ENCODE data around the gene OXTR. TPM values are rescaled to one million over a fixed set of nuclear protein-coding genes. Genes with fewer than 3 reads are reported as not detected.

Gene OXTR
- total RNA-seq, 1 donor from 2014 or later, result 2.0 TPM

DNA sequence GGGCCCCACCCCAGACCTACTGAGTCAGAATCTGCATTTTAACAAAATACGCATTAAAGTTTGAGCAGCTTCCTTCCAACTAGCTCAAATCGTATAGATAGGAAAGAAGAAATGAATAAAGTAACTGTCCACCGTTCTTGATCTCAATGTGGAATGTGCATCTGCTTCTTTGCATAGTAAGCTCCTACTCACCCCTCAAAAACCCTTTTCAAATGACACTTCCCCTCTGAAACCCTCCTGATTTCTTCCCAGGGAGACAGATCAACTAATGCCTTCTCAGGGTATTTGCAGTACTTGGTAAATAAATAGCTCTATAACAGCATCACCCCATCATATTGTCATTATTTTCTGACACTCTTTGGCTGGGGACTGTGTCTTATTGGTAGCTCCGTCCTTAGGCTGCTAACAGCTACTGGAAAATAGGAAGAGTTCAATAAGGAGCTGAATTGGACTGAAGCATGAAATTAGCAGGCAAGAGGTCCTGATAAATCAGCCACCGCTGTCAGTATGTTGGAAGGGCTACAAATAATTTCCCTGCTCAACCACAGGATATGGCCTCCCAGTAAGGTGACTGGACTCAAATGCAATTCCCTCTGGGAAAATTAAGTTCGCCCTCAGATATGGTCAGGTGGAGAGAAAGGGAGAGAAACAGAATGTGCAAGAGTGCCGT, 10.2 kb downstream of the OXTR start:
- H3K4me3 Mint-ChIP-seq, result no peak overlapping the region
- DNase-seq, result no peak
- no peak for TF ChIP-seq CTCF (IDR thresholded peaks at IDR 0.05)
- no peaks in the 10 kb centered on the region for H3K36me3 Mint-ChIP-seq (ENCODE audit: low read depth)
- H3K27ac Mint-ChIP-seq, result no peak overlapping the region
- ChIA-PET POLR2A (no interaction called here), CTCF (interaction anchor here (1.2 kb wide), 1 partner anchor 11 kb away, joined by 6 read pairs; the partner anchor contains the start of gene OXTR)
- no peaks in the 10 kb centered on the region for H3K27me3 Mint-ChIP-seq
- intact Hi-C loops (cut with micrococcal nuclease), result no loop called here
- no peaks in the 10 kb centered on the region for H3K9me3 Mint-ChIP-seq
- no peak for ATAC-seq (ENCODE audit: low read depth)
- H3K4me1 Mint-ChIP-seq, result no peaks in the 10 kb centered on the region

DNA sequence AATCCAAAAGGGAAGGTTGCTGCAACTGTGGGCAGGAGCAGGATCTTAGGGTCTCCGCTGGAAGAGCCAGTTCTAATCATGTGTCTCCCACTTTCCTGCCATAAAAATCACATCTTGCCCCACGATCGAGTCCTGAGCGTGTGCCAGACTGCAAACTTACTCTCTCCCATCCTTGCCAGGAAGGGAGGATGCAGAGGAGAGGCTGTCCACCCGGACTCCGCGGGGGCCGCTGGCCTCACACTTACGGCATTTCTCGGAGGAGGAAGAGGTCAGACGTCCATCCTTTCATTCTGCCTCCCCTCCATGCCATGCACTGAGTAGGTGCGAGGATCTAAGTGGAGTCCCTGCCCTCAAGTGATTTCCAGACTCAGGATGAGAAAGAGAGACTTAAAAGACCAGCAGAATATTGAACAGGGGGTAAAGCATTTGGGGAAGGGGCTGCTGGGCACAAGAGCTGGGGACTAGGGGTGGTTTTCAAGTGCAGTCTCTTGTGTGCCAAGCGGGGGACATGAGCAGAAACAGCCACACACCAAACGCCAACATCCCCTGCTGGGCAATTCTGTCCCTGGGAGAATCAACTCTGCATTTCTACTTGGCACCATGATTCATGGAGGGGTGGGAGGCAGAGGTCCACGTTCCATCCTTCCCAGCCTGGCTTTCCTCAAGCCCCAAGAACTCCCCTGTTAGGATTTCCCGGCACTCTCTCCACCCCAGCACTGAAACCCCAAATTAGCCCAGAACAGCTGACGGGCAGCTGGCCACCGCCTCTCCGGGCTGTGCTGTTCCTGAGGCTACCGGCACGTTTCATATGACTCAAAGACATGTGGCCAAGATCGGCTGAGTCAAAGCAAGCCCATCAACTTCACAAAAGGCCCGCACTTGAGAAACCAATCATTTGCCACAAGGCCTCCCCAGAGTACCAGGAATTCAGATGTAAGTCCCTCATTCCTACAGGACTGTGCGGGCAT, 11.6 kb downstream of the OXTR start:
- ATAC-seq (ENCODE audit: low read depth) (no peak), DNase-seq (no peak)
- Mint-ChIP-seq H3K36me3 (ENCODE audit: low read depth) (no peaks in the 10 kb centered on the region), H3K4me3 (no peak overlapping the region), H3K27ac (no peak overlapping the region), H3K4me1 (no peaks in the 10 kb centered on the region), H3K27me3 (no peaks in the 10 kb centered on the region), H3K9me3 (no peaks in the 10 kb centered on the region)
- ChIA-PET POLR2A (no interaction called here), CTCF (no interaction called here)
- TF ChIP-seq CTCF (IDR thresholded peaks at IDR 0.05), result no peak
- intact Hi-C loops (cut with micrococcal nuclease), result no loop called here

DNA sequence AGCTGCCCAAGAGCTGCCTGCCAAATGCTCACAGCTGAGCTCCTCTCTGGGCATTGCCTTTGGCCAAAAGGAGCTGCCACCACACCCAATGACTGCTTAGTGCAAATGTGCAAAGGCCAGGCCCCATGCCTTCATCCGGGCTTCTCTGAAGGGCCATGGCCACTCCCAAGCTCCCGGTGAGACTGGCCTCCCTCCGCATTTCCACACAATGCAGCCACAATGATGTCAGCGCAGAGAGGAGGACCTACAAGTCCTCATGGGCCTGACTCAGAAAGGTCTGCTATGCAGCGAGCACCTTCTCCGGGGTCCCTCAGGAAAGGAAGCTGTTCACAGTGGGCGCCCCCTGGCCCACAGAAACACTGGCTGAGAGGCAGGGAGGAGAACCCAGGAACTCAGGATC, 12.7 kb downstream of the OXTR start:
- TF ChIP-seq CTCF (IDR thresholded peaks at IDR 0.05), result no peak
- no peaks in the 10 kb centered on the region for H3K36me3 Mint-ChIP-seq (ENCODE audit: low read depth)
- H3K4me1 Mint-ChIP-seq, result no peaks in the 10 kb centered on the region
- intact Hi-C loops (cut with micrococcal nuclease), result no loop called here
- ATAC-seq (ENCODE audit: low read depth), result no peak
- no peak for DNase-seq
- POLR2A ChIA-PET, result no interaction called here
- H3K9me3 Mint-ChIP-seq, result no peaks in the 10 kb centered on the region
- CTCF ChIA-PET, result no interaction called here
- no peaks in the 10 kb centered on the region for H3K27me3 Mint-ChIP-seq
- H3K27ac Mint-ChIP-seq, result no peak overlapping the region
- no peak overlapping the region for H3K4me3 Mint-ChIP-seq

DNA sequence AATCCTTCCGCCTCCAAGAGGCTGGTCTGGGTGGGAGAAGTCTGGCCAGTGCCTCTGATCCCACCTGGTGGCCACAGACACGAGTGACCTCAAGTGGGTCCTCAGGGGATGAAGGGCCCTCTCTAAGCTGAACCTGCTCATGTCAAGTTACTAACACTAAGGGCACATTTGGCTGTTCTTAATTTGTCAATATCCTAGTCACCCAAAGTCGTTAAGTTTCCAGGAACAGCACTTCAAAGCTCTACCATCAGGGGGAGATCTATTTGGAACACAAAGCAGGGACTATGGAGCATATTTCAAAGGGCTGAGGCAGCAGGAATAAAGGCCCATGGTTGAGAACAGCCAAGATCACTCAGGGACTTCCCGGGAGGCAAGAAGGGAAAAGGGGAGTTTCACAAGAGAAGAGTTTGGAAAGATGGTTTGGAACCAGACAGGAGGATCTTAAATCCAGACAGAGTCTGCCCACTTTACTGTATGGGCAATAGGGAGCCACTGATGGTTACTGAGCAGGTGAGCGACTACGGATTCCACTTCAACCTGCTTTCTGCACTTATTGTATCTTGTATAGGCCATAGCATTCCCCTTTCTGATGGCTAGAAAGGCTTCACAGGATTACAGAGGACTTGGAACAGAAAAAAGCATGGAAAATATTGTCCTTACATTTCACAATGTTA, 13.7 kb downstream of the OXTR start:
- no peak for TF ChIP-seq CTCF (IDR thresholded peaks at IDR 0.05)
- no peak for DNase-seq
- Mint-ChIP-seq H3K27ac (no peak overlapping the region), H3K4me3 (no peak overlapping the region), H3K27me3 (no peaks in the 10 kb centered on the region), H3K36me3 (ENCODE audit: low read depth) (no peaks in the 10 kb centered on the region), H3K4me1 (no peaks in the 10 kb centered on the region), H3K9me3 (no peaks in the 10 kb centered on the region)
- CTCF ChIA-PET, result interaction anchor here (0.9 kb wide), 1 partner anchor 14 kb away, joined by 3 read pairs; the partner anchor contains the start of gene OXTR
- intact Hi-C loops (cut with micrococcal nuclease), result no loop called here
- no peak for ATAC-seq (ENCODE audit: low read depth)
- POLR2A ChIA-PET, result no interaction called here

DNA sequence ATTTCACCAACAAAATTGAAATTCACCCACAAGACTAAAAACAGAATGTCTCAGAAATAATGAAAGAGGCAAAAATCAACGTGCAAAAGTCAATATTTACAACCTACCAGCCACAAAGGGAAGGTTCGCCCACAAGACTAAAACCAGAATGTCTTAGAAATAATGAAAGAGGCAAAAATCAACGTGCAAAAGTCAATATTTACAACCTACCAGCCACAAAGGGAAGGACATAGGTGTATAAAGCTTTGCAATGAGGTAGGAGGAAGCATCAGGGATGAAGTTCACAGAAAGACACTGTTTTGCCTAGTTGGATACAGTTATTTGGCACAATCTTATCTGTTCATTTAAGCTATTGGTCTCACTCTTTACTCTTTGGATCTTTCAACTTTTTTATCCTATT, 14.3 kb downstream of the OXTR start:
- DNase-seq, result no peak

More for the DNA sequence above, 14.3 kb downstream of the OXTR start:
- intact Hi-C loops (cut with micrococcal nuclease), result no loop called here
- no peak for TF ChIP-seq CTCF (IDR thresholded peaks at IDR 0.05)
- Mint-ChIP-seq H3K4me3 (no peak overlapping the region), H3K27ac (no peak overlapping the region), H3K27me3 (no peaks in the 10 kb centered on the region), H3K9me3 (no peaks in the 10 kb centered on the region), H3K36me3 (ENCODE audit: low read depth) (no peaks in the 10 kb centered on the region), H3K4me1 (no peaks in the 10 kb centered on the region)
- POLR2A ChIA-PET, result no interaction called here
- no peak for ATAC-seq (ENCODE audit: low read depth)
- CTCF ChIA-PET, result interaction anchor here (0.9 kb wide), 1 partner anchor 14 kb away, joined by 3 read pairs; the partner anchor contains the start of gene OXTR

All from activated B cell treated with CpG ODN at 0.5 μM for 24 hours (primary cell).